Left hindlimb (tissue), 1 donor: ENCODE data around the gene CYP4F11.
"Not testable (repeated sequence)": the region's sequence is repeated elsewhere in the genome, so short reads cannot be mapped to it uniquely, and the experiment has no call there.

ENCODE experiments used
- DNase-seq: peaks from one replicate; pipeline ENCODE4 v3.0.0-alpha.2; 2018

The CYP4F11 gene

GRCh38 chr19:15919243-15919642, 15.1 kb downstream of the CYP4F11 start:
- no peak for DNase-seq

GRCh38 chr19:15915109-15915508, 19.2 kb downstream of the CYP4F11 start:
- DNase-seq, result no peak

GRCh38 chr19:15913830-15914229, 20.5 kb downstream of the CYP4F11 start:
- DNase-seq, result no peak

GRCh38 chr19:15913384-15913783, 20.9 kb downstream of the CYP4F11 start:
- no peak for DNase-seq

- no peak for DNase-seq
Measured at GRCh38 chr19:15911599-15912235, 22.6 kb downstream of the CYP4F11 start.

GRCh38 chr19:15905026-15905425, 29.3 kb downstream of the CYP4F11 start:
- no peak for DNase-seq

GRCh38 chr19:15902898-15903297, 31.4 kb downstream of the CYP4F11 start:
- DNase-seq, result not testable (repeated sequence)

GRCh38 chr19:15902254-15902653, 32.1 kb downstream of the CYP4F11 start:
- DNase-seq, result no peak

GRCh38 chr19:15900504-15900903, 33.8 kb downstream of the CYP4F11 start:
- no peak for DNase-seq

- not testable (repeated sequence) for DNase-seq
Measured at GRCh38 chr19:15900032-15900431, 34.3 kb downstream of the CYP4F11 start.

GRCh38 chr19:15899561-15899960, 34.8 kb downstream of the CYP4F11 start:
- DNase-seq, result not testable (repeated sequence)

- DNase-seq, result no peak
Measured at GRCh38 chr19:15897738-15898276, 36.5 kb downstream of the CYP4F11 start, which contains the start of gene CYP4F2. CYP4F2 (minus strand) TSS chr19:15898074; CDS start chr19:15897611, 463 bp downstream.

GRCh38 chr19:15897026-15897737, 37.1 kb downstream of the CYP4F11 start:
- DNase-seq, result no peak

GRCh38 chr19:15895876-15896430, 38.4 kb downstream of the CYP4F11 start:
- DNase-seq, result no peak

GRCh38 chr19:15894359-15894758, 40.0 kb downstream of the CYP4F11 start:
- DNase-seq, result no peak

GRCh38 chr19:15893477-15893876, 40.9 kb downstream of the CYP4F11 start:
- DNase-seq, result no peak

GRCh38 chr19:15892012-15892411, 42.3 kb downstream of the CYP4F11 start:
- no peak for DNase-seq

- no peak for DNase-seq
Measured at GRCh38 chr19:15891434-15891833, 42.9 kb downstream of the CYP4F11 start.

GRCh38 chr19:15889339-15889738, 45.0 kb downstream of the CYP4F11 start:
- DNase-seq, result not testable (repeated sequence)

- no peak for DNase-seq
Measured at GRCh38 chr19:15885919-15886318, 48.4 kb downstream of the CYP4F11 start.

- DNase-seq, result no peak
Measured at GRCh38 chr19:15885167-15885566, 49.2 kb downstream of the CYP4F11 start.

- DNase-seq, result not testable (repeated sequence)
Measured at GRCh38 chr19:15883329-15883728, 51.0 kb downstream of the CYP4F11 start.

GRCh38 chr19:15874821-15875474, 59.4 kb downstream of the CYP4F11 start:
- no peak for DNase-seq
